Hematopoietic multipotent progenitor cell treated with erythropoietin and hydrocortisone succinate and interleukin-3 and kit ligand, for 15 days (in vitro differentiated cells): ENCODE results near the gene HPCAL4.

ENCODE experiments used
- DNase-seq: peaks from one replicate; pipeline ENCODE4 v3.0.0-alpha.2; 2015; ENCODE audit warnings: low spot score

Gene HPCAL4

DNA sequence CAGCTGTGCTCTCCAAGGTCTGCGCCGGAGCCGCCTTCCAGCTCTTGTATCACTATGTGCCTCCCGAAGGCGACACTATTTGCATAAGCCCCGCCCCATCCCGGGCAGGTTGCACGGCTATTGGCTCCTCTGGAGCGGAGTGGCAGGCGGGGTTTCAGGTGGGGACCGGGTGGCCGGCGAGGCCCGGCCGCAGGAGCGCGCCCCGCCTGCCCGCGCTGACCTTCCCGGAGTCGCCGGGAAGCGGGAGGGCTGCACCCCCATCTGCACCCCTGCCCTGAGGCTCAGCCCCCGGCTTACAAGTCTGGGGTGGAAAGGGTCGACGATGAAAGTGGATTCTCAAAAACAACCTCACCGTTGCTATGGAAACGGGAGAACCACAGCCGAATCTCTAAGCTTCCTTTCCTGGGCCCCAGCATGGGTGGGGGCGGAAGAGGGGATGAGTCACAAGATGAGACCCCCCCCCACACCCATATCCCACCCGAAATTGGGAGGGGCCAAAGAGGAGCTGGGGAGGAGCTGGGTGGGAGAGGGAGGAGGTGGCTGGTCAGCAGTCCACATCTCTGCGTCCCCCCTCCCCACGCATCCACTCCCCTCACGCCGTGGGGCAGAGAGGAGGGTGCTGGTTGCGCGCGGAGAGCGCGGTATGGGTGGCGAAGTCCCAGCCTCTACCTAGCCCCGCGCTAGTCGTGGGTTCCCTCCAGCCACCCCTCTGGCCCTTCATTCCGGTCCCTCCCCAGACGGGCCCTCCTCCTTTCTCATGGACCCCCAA lies at the start of gene HPCAL4:
HPCAL4 (minus strand) TSS at position 51 of the 769 bp plus-strand sequence. CDS start 6,830 bp downstream, outside the sequence.
- peak; percentile 67 for DNase-seq

DNA sequence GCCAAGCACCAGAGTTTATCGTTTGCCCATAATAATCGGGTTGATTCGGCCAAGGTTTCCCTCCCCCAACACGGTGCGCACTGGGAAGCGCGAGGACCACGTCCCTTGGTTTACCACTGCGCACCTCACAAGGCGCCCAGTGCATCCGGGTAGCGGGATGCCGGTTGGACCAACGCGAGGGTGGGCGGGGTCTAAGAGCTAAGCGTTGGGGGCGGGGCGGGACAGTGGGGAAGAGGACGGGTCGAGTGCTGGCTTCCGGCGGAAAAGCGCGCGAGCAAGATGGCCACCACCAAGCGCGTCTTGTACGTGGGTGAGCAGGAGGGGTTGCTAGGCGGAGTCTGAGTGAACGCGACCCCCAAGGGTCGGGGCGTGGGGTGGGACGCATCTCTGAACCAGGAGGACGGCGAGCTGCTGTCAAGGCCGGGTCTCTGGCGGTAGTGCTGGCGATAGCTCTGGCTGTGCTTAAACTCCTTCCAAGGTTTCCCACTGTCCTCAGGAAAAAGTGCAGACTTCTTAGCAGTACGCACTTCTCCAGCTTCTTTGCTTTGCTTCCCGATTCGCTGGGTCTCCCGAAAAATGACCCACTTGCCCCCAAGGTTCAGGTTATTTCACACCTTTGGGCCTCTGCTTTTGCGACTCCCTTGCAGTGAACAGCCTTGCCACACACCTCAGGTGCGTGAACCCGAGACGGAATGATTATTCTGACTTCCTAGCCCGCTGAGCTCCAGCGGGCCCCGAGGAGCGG lies 47.6 kb upstream of the HPCAL4 start, which contains the start of gene PPIE:
PPIE (plus strand) TSS at position 261 of the 745 bp plus-strand sequence; CDS start at position 280, 19 bp downstream.
- DNase-seq, result peak; percentile 86

DNA sequence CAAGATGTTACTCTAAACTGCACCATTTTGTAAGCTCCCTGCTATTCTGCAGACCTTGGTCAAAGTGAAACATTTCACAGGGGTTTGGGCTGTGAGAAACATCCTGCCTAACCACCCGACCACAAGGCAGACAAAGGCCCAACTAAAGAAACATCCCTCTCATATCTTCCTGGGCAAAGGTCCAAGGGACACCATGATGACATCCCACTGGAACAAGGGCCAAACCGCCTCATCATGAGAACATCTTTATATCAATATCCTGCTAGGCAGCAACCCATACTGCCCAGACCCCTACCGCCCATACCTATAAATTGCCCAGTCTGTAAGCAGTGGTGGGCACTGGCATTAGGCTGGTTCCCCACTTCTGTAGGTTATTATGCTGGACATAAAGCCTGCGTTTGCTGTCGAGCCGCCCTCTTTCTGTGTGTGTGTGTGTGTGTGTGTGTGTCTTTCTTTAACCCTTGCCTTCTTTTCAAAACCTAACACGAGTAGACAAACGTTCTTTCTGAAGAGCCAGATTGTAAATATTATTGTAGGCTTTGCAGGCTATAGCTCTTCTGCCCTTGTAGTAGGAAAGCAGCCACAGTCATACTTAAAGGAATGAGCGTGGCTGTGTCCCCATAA lies 46.4 kb upstream of the HPCAL4 start:
- no peak for DNase-seq

DNA sequence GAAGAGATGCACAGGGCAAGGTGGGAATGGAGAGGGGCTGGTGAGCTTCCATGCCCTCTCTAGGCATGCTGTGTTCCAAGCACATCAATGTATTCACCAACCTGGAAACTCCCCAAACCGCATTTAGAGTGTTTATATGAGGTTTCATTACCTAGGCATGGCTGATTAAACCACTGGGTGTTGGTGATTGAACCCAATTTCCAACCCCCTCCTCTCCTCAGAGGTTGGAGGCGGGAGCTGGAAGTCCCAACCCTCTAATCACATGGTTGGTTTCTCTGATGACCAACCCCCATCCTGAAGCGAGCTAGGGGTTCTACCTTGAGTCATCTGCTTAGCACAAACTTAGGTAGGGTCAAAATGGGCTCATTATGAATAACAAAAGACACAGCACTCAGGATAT lies 44.5 kb upstream of the HPCAL4 start:
- DNase-seq, result no peak

DNA sequence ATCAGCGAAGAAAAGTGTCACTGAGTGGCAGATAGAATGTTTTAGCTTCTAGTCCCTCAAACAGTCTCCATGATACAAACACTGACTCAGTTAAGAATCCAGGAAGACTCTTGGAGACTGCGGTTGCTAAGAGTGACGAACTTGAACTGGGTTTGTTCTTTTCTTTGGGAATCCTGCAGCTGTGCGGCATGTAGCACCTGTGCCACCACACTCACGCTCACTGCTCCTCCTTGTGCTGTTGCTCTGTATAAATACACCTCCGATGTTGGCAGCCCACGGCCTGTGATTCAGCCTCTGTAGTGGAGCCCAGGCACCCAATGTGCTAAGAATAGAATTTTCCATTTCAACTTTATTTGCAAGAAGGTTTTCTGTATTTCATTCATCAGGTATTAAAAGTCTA lies 41.9 kb upstream of the HPCAL4 start:
- DNase-seq, result no peak

DNA sequence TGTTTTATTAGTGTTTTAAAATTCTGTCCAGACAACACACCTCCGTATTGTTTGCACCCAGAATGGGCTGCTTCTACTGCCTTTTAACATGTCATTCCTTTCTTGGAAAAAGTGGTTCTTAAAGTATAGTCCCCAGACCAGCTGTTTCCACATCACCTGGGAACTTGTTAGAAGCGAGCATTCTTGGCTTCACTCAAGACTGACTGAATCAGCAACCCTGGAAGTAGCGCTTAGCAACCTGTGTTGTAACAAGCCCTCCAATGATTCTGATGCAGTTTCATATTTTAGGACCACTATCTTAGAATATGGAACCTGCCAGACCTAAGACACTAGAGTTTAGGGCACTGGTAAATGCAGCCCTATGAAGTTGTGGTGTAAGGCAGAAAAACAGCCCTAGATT lies 41.5 kb upstream of the HPCAL4 start:
- DNase-seq, result no peak

DNA sequence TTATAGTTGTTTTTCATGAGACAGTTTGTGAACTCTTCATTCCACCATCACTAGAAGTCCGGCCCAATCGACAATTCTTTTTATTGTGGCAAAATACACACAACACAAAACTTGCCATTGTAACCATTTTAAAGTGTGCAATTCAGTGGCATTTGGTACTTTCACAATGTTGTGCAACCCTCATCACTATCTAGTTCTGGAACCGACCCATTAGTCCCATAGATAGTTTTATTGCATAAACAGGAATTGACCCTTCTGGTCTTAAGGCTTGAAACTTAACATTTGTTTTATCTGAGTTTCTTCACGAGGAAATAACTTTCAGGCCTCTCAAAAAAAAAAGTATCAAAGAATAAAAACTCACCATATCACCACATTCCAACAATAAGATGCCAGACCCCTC lies 38.6 kb upstream of the HPCAL4 start:
- DNase-seq, result no peak

DNA sequence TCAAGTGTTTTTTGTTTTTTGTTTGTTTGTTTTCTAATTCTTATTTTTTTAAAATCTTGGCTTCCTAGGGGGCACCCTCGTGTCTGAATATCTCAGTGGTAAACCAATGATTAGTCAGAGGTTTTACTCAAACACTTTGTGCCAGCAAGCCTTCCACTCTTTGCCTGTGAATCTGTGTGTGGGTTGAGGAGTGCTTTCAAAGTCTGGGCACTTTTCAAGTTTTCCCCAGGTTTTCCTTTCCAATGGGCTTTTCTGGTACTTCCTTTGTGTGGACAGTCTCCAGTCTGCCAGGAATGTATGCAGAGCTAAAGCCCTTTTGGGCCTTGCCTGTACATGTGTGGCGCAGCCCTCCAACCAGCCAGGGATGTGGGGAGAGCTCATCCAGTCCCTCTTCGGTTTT lies 37.8 kb upstream of the HPCAL4 start:
- no peak for DNase-seq

DNA sequence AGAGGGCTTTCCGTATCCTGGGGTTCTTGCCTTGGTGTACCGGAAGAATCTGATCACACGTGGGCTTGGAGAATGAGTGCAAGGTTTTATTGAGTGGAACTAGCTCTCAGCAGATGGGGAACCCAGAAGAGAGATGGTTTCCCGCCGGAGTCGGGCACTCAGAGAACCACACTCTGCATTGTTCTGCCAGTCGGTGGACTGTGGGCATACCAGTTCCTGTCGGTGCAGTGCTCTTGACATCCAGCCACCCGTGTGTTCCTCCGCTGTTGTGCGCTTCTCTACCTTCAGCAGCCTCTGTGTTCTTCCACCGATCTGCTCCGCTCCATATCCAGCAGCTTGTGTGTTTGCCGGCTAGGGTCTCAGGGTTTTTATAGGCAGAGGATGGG lies 36.7 kb upstream of the HPCAL4 start:
- DNase-seq, result no peak

DNA sequence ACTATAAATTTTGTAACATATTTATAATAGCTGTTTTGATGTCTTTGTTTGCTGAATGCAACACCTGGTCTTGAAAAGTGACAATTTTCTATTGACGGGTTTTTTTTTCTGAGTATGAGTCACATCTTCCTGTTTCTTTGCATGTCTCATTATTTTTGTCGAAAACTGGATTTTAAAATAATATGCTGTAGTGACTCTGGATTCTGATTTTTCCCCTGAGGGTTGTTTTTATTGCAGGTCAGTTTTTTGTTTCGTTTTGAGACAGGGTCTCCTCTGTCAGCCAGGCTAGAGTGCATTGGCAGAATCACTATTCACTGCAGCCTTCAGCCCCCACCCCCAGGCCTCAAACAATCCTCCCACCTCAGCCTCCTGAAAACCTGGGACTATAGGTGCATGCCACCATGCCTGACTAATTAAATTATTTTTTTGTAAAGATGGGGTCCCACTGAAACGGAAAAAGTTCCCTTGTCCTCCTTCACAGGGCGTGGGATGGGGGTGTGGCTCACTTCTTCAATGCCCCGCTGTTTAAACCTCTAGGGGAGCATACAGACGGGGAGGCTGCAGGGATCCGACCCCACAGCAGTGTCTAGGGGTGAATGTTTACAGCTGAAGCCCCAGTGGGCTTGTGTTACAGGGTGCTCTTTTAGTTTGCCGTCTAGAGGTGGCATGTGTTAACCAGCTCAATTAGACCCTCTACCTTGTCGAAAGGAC lies 36.1 kb upstream of the HPCAL4 start:
- no peak for DNase-seq

DNA sequence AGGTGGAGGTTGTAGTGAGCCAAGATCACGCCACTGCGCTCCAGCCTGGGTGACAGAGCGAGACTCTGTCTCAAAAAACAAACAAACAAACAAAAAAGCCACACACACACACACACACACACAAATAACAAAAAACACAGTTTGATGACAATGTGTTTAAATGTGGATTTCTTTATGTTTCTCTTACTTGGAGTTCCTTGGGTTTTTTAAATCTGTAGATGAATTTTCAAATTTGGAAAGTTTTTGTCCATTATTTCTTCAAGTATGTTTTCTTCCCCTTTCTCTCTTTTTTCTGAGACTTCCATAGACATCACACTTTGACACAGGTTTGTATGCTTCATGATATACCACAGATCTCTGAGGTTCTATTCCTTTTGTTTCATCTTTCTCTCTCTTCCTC lies 35.4 kb upstream of the HPCAL4 start:
- DNase-seq, result no peak

DNA sequence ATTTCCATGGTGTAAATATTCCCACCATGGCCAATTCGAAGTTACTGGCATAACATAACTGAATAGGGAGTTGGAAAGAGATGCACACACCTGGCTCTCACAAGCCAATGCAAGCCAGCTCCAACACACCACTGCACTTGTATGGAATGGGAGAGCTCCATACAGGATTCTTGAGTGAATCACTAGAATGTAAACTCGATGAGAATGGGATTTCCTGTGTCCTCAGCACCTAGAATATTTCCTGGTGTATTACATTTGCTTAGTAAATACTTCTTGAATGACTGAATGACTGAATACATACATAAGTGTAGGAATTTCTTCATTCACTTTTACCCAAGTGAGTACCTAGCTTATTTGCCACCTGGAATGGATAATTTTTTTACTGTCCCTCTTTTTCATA lies 31.3 kb upstream of the HPCAL4 start:
- no peak for DNase-seq

DNA sequence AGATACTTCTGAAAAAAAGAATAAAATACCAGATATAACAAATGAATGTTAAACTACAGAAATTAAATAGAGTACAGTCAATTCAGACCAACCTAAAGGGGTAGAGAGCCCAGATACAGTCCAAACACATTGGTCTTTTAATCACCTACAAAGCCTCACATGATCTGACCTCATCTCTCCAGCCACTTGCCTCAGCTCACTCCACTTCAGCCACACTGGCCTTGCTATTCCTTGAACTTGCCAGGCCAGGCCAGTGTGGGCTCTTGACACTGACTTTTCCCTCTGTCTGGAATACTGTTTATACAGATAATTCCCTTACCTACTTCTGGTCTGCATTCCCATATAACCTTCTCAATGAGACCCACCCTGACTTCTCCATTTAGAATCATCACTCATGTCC lies 30.4 kb upstream of the HPCAL4 start:
- no peak for DNase-seq

DNA sequence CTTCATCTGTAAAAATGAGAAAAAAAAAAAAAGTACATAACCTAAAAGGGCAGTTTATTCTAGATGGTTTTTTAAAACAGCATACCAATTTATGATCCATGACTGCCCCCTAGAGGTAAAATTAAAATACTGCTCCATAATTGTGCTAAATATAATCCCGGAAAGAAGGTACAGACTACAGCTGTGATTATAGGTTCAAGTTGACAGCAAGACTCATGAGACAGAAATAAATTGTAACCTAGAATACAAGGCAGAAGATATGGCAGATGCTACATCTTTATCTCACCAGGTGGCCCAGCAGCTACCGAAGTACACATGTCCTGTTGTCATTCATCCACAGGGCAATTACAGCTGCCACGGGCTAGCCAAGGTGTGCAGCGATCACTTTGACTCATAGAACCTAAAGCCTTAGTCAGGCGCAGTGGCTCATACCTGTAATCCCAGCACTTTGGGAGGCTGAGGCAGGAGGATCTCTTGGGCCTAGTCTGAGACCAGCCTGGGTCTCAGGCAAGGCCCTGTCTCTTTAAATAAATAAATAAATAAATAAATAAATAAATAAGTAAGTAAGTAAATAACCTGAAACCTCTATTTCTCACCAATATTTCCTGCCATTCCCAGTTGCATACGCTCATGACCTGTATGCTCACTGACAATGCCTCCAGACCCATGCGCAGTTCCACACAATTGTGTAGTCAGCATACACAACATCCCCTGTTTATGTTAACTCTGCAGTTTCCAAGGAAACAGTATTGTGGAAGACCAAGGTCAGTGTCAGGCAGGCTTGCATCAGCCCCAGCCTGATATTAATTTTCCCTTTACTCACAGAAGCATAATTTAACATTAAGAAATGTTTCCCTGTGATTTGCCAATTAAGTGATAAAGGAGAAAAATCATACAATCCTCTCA lies 29.1 kb upstream of the HPCAL4 start:
- DNase-seq, result peak; percentile 74

DNA sequence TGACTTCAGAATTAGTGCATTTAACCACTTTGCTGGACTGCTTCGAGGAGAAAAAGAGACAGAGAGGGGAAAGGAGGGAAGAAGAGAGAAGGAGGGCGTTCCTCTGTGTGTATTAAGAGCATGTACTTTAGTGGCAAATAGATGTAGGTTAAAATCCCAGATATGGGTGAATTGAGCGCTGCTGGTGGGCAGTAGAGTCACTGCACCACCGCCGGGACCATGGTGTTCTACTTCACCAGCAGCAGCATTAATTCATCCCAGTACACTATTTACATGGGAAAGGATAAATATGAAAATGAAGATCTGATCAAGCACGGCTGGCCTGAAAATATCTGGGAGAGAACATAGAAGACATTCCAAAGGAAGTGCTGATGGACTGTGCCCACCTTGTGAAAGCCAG lies 26.6 kb upstream of the HPCAL4 start:
- DNase-seq, result no peak

DNA sequence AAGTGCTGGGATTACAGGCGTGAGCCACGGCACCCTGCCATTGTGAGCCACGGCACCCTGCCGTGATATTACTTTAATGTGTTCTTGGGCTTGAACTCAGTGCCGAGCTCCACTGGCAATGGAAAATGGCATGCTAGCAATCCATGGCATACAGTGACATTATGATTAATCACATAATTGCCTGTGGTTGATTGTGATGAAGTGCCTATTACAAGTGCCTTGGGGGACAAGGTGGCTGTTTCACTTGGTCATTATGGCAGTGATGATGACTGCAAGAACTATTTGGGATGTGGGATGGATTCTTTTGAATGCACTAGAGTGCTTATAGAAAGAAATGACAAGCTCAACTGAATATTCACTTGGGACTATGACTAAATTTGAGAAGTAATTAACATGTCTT lies 22.3 kb upstream of the HPCAL4 start:
- no peak for DNase-seq

DNA sequence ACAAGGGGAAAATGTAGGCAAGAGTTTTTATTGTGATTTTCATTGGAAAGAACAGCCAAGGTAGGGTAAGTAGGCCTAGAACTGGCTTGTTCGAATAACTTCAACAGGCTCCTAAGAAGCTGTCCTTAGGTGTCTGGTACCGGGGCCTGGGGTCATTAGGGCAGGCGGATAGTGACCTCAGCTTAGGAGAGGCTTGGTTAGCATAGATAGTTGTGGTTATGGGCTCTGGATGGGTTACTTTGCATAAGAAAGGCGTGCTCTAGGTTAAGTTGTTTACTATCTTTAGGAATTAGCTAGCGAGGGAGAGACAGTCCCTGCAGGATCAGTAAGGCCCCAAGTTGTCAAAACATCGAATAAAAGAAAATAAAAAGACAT lies 20.7 kb upstream of the HPCAL4 start:
- no peak for DNase-seq

DNA sequence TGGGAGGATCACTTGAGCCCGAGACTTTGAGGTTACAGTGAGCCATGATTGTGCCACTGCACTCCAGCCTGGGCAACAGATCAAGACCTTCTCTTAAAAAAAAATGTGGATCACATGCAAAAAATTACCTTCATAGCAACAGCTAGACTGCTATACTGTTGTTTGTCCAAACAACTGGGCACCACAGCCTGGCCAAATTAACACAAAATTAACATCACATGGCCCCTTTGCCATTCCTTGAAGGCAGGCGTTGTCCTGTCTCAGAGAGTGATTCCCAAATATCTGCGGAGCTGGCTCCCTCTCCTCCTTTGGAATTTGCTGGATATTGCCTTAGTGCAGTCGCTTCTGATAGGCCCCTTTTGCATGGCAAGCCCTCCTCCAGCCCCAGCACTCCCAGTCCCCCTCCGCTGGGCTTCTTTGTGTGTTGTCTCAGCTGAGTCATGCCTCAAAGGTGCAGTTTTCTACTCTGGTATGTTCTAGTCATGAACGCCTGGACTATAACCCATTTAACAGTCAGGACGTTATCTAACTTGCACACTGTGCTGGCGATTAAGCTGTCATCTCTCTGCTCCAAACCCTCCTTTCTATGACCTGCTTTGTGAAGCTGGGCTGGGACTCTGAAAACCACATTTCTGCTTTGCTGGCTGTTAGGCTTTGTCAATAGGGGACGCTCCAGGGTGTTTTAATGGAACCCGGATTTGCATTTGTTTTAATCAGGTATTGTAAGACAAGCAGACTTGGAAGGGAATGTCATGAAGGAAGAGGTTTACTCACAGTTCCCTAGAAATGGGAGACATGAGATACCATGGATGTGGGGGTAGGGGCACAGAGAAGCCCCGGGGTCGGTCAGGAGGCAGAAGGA lies 20.1 kb upstream of the HPCAL4 start:
- DNase-seq, result peak; percentile 61

DNA sequence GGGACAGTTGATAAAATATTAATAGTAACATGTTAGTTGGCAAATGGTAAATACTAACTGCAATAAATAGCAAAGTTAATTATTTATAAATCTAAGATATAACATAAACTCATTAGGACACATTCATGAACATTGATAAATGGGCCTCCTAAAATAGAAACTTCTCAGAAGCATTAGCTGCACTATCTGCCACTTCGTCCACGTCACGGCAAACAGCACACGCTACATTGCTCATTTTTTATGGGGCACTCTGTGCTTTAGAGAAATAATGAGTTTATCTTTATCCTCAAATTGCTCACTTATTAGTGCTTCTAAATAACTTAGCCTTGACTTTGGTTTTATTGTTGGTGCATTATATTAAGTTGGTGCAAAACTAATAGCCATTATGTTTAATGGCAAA lies 16.3 kb upstream of the HPCAL4 start:
- no peak for DNase-seq

DNA sequence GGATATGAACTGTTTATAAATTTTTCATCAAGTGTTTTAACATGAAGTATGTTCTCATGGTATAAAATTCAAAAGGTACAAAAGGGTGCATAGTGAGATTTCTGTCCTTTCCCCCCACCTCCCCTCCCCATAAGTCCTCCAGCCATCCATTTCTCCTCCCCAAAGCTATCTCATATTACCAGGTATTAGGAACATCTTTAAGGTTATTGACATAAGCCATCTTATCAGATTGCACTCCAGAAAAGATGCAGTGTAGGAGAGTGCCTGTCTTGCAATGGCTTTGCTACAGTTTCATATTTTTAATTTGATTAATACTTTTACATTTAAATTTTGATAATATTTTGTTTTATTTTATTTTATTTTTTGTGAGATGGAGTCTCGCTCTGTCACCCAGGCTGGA lies 13.5 kb upstream of the HPCAL4 start:
- DNase-seq, result no peak
